GM18517 (cell line): ENCODE data around the gene RNU7-1.

ENCODE experiments used
- ATAC-seq: cut with Tn5 transposase; IDR thresholded peaks from one replicate; pipeline ENCODE4 v1.9.1; 2021; ENCODE audit warnings: mild to moderate bottlenecking, moderate library complexity; ENCODE audit not compliant: unreplicated experiment

The RNU7-1 gene

GRCh38 chr12:6952121-6952862, 8.7 kb downstream of the RNU7-1 start:
- ATAC-seq, result no peak

GRCh38 chr12:6952863-6953441, 9.3 kb downstream of the RNU7-1 start:
- no peak for ATAC-seq

- ATAC-seq, result peak; percentile 48
Observed at GRCh38 chr12:6953442-6954315, 10.1 kb downstream of the RNU7-1 start.

- ATAC-seq, result no peak
Observed at GRCh38 chr12:6954316-6955107, 10.9 kb downstream of the RNU7-1 start.

GRCh38 chr12:6955108-6956020, 11.7 kb downstream of the RNU7-1 start:
- ATAC-seq, result no peak

- ATAC-seq, result no peak
Observed at GRCh38 chr12:6956021-6956727, 12.6 kb downstream of the RNU7-1 start.

DNA sequence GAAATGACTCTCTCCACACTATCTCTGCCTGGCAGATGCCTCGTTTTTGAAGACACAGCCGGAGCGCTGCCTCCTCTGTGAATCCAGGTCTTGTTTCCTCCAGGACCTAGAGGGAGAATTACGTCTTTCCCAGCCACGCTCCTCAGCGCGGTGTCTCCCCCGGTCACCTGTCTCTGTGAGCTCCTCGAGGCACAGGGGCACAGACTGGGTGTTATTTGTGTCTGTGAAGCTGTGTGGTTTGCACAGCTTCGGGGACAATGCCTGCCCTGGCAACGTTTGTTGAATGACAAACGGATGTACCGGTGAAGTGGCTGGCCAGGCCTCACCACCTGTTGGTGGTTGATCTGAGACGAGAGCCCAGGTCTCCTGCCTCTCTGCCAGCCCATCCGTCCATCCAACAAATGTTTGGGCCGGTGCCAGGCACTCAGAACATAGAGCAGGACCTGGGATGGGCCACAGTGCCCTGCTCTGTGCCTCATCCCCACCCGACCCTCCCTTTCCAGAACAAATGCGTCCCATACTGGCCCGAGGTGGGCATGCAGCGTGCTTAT, 13.6 kb downstream of the RNU7-1 start:
- no peak for ATAC-seq

DNA sequence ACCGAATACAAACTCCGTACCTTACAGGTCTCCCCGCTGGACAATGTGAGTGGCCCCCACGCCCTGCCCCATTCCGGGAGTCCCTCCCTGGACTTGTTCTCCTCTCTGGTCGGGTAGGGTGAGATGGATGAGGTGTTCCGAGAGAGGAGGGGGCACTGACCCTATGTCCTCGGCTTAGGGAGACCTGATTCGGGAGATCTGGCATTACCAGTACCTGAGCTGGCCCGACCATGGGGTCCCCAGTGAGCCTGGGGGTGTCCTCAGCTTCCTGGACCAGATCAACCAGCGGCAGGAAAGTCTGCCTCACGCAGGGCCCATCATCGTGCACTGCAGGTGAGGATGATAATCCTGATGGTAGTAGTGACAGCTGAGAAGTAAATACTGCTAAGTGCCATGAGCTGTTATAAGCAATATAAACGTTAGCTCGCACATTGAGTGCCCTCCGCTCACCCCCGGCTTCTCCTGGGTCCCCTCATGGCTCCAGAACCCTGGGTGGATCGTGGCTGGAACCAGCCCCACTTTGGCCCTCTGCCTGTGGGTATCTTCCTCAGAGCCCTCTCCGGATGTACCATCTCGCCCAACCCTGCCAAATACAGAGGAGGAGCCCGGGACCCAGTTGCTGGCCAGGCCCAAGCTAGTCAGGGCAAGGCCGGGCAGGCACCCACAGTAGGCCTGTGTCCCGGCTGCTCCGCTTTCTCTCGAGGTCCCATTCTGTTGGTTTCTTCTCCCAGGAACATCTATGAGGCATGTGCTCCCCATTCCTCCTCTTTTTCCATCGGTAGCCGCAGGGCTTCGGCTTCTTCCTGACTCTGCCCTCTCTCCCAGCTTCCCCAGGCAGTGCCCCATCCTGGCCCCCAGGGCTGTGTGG, 14.4 kb downstream of the RNU7-1 start:
- ATAC-seq, result no peak

GRCh38 chr12:6958609-6959057, 15.0 kb downstream of the RNU7-1 start:
- no peak for ATAC-seq

DNA sequence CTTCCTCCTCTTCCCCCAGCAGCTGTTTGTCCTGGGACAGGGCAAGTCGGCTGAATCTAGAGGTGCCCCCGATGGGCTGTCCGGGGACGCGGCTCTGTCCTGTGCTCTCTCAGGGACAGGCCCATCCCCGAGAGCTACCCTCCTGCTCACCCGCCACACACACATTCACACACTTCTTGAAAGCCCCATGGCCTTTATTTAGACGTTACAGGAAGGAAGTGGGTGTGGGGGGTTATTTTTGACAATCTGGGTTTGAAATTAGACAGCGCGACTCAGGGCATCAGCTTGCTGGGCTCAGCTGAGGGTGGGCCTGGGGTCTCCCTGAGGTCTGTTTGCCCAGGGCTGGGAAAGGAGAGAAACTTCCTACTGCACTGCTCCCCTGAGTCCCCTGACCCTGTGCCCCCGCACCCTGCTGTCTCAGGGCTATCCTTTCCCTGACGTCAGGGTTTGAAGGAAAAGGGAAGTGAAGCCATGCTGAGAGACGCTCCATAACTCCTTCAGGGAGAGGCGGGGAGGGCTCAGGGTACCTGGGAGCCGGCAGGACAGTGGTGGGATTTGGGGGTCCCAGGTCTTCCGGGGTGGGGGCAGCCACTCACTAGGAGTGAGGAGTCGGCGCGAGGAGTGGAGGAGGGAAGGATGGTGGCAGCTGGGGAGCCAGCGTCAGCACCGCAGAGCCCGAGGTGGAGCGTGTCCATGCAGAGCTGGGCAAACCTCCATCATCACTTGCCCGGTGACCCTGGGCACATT, 15.6 kb downstream of the RNU7-1 start:
- ATAC-seq, result peak; percentile 51

- ATAC-seq, result no peak
Observed at GRCh38 chr12:6959805-6960592, 16.4 kb downstream of the RNU7-1 start.

DNA sequence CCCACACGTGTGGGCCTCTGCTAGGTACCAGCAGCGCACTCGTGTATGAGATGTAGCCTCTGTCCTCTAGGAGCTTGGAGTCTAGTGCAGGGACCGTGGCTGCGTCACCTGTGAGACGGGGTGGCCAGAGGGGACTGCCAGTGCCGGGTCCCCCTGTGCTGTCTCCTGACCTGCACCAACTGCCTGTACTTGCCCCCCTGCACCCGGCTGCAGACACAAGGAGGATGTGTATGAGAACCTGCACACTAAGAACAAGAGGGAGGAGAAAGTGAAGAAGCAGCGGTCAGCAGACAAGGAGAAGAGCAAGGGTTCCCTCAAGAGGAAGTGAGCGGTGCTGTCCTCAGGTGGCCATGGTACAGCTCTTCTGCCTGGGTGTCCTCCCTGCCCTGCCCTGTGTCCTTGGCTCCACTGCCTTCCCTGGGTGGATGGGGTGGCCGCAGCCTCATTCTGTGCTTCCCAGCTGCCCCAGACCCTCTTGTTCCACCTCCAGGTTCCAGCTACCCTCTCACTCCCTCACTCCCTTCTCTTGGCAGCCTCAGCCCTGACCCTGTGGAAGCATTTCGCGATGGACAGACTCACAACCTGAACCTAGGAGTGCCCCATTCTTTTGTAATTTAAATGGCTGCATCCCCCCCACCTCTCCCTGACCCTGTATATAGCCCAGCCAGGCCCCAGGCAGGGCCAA, 17.1 kb downstream of the RNU7-1 start:
- no peak for ATAC-seq

DNA sequence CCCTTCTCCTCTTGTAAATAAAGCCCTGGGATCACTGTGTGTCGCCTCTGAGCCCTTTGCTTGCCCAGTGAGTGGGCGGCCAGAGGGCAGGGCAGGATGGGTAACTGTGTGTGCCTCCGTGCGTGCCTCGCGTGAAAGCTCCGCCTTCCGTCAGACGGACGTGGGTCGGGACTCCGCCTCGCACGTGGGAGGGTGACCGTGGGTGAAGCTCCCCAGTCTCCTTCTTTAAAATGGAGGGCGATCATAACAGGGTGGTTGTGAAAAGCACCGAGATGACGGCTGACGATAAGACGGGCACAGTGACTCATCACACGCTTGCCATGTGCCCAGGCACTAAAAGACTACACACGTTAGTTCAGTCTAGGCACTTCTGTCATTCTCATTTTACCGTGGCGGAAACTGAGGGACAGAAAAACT, 17.7 kb downstream of the RNU7-1 start:
- no peak for ATAC-seq

DNA sequence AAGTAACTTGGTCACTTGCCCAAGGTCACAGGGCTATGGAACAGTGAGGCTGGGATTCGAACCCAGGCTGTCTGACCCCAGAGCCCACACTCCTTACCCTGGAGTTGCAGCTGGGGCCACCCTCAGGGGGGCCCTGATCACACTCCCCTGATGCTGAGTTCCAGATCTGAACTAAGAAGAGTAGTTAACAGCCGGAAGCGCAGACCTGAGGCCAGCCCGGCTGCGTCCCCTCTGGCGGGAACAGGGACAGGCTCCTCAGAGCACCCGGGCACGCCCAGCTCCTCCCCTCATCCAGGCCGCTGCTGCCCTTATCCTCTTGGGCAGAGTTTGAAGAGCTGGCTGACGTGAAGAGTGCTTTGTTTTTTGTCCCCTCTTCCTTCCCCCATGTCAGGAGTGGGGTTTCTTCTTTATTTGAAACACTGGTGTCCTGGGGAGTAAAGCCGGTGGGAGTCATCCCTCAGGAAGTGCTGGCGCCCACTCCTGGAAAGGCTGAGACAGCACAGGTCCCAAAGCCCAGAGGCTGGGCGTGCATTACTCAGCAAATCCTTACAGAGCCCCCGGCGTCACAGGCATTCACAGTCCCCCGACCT, 18.2 kb downstream of the RNU7-1 start:
- ATAC-seq, result no peak

DNA sequence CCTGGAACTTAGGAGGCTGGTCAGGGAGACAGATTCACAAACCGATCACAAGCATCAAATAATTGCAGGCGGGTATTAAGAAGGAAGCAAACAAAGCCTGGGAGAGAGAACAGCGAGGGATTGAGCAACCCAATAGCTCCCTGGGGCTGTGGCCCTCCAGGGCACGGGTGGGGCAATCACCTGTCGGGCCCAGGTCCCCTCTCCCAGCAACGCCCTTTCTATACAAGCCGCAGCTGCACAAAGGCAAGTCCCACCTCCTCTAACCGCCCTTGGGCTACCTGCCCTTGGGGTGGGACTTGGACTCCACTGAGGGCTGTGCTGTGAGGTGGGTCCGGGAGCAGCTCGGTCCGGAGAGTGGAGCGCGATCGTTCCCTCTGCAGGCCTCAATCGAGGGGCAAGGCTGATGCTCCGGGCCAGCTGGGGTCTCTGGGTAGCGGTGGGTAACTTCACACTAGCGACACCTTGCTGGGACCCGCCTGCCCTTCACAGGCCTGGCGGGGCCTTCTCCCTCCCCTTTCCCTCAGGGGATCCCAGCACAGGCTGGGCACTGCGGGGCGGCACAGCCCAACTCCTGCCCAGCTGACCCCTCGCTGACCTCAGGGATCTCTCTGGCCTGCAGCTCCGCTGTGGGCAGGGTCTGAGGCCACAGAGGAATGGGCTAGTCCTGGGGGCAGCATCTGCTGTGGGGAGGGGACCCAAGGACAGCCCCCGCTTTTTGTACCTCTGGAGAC, 18.8 kb downstream of the RNU7-1 start:
- no peak for ATAC-seq
